HG03135 (cell line): Measurements from ENCODE around the gene CPN1.
"Not testable (repeated sequence)": the region's sequence is repeated elsewhere in the genome, so short reads cannot be mapped to it uniquely, and the experiment has no call there.

ENCODE experiments used
- ATAC-seq: cut with Tn5 transposase; IDR thresholded peaks from one replicate; pipeline ENCODE4 v1.9.1; 2021; ENCODE audit warnings: mild to moderate bottlenecking, moderate library complexity; ENCODE audit not compliant: unreplicated experiment

CPN1 gene

DNA sequence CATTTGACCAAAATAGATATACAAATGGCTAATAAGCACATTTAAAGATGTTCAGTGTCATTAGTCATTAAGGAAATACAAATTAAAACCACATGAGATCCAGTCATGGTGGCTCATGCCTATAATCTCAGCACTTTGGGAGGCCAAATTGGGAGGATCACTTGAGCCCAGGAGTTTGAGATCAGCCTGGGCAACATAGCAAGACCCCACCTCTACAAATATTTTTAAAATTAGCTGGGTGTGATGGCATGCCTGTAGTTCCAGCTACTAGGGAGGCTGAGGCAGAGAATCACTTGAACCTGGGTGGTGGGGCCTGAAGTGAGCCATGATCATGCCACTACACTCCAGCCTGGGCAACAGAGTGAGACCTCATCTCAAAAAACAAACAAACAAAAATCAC, 607 bp upstream of the CPN1 start:
- ATAC-seq = not testable (repeated sequence)

DNA sequence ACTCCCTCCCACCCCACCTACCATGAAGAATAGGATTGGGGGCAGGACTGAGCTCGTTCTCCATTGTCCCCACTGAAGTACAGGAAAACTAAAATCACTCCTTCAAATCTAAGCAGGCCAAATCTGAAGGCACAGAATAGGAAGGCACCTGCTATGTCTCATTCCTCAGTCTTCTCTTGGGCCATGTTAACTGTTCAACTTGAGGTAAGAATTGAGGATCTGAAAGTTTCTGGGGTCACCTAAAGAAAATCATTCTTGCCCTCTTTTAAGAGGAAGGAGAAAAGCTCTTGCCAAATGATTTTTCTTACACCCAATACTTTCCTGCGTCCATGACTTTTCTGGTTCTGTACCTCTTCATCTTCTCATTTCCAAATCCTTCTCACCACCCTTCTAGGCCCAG, 4.9 kb downstream of the CPN1 start:
- no peak for ATAC-seq

DNA sequence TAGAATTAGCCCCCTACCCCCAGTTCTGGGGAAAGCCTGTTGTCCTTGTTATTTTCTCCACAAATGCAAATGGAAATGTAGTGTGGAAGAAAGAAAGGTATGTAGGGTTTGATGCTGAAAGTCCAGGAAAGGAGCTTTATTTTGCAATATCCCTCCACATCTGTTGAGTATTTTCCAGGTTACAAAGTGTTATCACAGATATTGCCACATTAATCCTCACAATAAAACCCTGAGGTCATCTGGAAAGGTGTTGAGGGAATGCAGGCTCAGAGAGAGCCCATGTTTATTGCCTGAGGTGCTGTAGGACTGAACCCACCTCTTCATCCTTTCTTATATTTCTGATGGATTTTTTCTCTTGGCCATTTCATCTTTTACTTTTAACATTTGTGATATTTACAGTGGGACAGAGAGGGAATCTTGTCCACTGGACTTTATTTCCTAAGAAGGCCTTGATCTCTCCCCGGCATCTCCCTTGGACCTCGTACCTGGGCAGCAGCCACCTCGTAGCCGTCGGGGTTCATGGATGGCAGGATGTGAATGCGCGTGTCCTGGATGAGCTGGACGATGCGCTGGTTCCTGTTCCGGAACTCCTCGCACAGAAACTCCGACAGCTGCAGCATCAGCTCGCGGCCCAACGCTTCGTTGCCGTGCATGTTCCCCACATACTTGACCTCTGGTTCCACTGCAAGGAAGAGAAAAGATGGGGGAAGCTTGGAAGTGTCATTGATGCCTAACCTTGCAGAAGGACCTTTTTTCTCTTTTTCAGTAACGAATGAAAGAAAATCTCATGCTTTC, 6.0 kb downstream of the CPN1 start:
- no peak for ATAC-seq

DNA sequence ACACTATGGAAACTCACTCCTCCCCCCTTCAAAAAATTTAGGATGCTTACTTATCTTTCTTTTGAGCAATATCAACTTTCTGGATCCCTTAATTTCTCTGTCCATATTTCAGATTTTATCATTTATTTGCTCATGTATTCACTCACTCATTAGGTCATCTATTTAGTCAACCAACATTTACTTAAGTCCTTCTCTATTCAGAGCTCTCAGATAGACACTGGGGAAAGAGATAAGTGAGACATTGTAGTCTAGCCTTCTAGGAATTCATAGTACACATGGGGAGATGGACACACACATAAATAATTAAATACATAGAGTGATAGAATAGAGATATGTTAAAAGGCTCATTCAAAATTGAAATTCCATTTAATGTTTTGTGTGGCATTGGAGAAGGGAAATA, 9.2 kb downstream of the CPN1 start:
- no peak for ATAC-seq

DNA sequence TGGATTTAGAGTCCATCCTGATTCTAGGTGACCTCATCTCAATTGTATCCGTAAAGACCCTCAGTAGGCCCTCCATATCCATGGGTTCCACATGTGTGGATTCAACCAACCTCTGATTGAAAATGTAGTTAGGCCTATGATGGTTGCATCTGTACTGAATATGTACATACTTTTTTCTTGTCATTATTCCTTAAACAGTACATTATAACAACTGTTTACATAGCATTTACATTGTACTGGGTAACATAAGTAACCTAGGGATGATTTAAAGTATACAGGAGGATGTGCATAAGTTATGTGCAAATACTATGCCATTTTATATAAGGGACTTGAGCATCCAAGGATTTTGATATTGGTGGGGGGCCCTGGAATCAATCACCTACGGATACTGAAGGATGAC, 10.1 kb downstream of the CPN1 start:
- no peak for ATAC-seq

DNA sequence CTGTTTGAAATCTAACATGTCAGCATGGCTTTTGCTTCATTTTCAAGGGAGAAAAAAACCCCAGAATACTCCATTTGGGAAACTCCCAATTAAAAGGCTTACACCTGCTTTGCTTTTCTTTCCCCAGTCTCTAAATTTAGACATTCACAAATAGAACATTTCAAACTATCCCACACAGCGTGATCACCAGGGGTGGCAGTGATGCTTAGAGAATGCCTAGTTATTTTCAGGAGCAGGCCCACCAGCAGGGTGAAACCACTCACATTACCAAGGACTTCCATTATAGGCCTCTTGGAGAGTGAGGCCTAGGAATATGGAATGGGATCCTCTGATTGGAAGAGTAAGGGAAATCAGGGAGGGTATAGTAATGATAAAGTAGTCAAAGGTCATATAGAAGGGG, 14.2 kb downstream of the CPN1 start:
- ATAC-seq = no peak

DNA sequence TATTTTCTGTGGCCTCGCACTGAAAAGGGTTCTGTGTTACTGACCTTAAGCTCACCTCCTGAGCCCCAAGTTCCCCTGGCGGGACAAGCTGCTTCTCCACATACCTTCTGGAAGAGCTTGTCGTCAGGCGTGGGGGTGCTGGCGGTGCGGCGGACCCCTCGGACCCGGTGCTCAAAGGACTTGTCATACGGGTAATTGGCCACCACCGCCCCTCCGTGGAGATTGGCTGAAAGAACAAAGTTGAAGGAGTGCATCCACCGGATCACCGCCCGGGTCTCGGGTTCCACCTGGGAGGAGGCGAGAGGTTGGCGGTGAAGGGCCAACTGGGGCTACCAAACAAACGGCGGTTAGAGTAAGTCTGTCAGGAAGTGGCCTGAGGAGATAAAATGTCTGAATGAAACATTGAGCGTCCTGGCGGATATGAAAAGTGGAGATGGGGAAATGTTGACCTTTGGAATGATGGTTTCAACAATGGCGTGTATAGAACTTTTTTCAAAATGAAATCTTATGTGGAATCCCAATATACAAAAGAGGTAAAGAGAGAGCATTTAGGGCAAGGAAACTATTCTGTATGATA, 16.5 kb downstream of the CPN1 start:
- no peak for ATAC-seq

DNA sequence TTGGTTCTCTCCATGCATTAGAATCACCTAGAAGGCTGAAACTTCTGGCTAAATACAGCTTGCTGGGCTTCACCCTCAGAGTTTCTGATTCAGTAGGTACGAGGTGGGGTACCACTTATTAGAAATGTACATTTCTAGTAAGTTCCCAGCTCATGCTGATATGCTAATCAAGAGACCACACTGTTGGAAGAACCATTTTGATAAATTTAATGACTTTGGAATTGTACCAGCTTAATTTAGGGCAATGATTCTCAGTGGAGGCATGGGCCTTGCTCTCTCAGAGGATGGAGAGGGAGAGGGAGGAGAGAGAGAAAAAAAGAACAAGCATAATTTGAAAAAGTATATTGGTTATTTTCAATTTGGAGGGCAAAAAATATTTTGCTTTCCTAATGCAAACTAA, 20.3 kb downstream of the CPN1 start:
- ATAC-seq = no peak

DNA sequence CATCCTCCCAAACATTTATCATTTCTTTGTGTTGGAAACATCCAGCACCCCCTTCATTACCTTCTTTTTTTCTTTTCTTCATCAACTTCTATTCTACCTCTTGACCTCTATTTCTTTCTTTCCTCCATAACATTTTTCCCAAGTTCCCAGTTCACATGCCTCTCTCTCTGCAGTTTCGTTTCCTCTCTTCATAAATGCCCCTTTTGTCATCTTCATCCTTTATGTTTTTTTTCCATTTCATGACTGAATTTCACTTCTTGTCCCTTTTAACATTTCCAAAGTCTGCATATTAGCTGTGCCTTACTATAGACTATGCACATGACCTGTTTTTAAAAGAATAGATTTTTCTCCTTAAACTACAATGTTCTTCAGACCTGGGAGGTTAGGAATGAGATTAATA, 23.7 kb downstream of the CPN1 start:
- no peak for ATAC-seq

DNA sequence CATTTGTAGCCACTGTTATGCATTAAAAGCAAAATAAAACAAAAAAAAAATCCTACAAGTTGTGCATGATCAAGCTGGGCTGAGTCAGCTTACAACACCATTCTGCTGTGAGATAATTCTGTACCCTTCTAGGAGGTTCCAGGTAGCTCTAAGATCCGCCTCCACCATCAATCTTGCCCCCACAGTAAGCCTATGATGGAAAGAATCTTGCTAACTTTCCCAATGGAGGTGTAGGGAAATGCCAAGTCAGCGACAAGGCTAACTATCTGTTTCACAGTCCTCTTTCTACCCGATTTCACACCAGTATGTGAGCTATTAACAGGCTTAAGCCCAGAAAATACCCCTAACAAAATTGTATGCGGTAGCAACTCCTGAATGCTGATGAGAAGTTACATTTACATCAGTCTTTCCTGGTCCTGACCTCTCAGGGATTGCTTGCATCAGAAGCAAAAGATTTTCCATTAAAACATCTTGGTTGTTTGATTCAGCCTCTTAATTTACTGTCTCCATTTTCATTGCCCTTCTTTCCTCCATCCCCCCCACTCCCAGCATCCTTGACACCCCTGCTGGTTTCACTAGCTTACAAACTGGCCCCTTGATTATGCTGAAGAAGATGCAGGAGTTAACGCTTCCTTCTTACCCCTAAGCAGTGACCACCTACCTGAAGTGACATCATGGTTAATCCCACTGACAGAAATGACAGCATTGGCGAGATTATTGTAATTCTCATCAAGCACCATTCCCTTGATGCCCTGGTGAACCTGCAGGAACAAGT, 27.8 kb downstream of the CPN1 start:
- no peak for ATAC-seq

DNA sequence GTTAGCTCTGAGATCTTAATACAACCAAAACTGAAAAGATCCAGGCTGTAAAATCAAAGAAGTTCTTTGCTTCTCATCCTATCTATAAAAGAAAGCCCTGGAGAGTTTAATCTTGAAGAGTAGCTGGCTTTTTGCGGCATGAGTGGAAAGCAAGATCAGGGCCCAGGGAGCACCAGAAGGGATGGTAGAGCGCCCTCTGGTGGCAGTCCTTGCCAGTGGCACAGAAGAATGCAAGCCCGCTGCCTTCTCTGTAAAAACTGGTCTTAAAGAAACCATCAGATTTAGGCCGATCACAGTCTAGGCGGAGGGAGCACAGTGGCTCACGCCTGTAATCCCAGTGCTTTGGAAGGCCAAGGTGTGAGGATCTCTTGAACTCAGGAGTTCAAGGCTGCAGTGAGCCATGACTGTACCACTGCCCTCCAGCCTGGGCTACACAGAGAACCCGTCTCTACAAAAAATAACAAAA, 35.6 kb downstream of the CPN1 start:
- ATAC-seq = peak; percentile 54

DNA sequence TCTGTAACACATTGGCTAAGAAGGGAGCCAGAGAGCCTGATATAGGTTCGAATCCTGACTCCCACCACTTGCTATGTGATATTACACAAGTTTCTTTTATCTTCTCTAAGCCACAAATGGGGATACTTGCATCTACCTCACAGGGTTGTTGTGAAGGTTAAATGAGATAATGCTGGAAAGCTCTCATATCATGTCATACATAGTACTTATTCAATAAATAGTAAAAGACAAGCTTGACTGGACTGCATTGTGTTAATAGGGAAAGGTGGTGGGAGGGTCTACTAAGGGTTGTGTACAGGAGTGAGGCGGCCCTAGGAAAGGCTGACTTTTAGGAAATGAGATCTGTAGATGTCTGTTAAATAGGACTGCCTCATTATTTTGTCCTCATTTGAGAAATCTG, 36.1 kb downstream of the CPN1 start:
- ATAC-seq = no peak

DNA sequence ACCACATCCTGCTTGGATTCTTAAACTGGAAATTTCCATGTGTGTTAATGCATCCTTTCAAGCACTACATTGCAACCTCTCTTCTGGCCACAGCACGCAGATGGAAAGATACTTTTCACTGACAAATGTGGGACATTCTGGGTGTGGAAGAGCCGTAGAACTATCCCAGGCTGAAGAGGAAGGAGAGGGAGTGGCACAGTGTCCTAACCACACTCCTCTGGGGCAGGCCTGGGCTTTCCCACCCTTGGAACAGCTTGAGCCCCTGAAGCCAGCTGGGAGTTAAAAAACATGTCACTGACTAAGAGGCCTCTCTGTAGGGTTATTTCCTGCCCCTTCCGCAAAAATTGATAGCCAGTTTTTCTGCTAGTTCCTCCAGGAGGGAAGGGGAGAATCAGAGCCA, 37.9 kb downstream of the CPN1 start:
- no peak for ATAC-seq

DNA sequence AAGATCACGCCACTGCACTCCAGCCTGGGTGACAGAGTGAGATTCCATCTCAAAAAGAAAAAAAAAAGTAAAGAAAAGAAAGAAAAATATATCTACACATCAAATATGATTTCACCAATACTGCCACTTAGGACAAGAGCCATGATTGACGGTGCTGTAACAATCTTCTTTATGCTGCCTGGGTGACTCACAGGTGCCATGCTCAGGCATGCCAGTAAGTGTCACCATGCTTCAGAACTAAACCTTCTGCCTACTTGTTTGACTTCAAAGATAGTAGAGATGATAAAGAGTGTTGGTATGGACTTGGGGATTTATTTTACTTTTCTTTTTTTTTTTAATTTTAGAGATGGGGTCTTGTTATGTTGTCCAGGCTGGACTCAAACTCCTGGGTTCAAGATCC, 38.3 kb downstream of the CPN1 start:
- ATAC-seq = no peak

DNA sequence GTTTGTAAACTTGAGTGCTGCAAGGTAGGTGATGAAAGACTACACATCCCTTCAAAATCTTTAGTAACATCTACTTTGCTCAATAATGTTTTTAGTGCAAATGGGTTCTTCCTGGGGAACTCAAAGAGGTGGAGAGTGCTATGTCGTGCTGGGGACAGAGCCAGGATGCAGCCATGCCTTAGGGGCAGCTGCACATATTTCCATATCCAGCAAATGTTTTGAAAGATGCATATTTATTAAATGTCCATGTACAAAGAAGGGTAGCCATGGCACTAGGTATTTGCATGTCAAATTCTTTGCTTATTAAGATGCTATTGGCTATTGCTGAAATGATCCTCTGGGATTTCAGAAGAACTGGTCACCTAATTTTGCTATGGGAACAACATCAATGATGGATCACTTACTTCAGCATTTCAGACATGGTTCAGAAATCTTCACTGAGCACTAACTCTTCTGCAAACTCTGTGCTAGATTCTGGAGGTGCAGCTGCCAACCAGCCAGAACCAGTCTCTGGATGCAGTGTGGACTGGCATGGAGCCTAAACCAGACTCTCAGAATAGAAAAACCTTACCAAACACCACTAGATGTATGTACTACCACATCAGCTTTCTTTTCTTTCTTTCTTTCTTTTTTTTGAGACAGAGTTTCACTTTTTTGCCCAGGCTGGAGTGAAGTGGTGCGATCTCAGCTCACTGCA, 40.2 kb downstream of the CPN1 start:
- ATAC-seq = no peak

DNA sequence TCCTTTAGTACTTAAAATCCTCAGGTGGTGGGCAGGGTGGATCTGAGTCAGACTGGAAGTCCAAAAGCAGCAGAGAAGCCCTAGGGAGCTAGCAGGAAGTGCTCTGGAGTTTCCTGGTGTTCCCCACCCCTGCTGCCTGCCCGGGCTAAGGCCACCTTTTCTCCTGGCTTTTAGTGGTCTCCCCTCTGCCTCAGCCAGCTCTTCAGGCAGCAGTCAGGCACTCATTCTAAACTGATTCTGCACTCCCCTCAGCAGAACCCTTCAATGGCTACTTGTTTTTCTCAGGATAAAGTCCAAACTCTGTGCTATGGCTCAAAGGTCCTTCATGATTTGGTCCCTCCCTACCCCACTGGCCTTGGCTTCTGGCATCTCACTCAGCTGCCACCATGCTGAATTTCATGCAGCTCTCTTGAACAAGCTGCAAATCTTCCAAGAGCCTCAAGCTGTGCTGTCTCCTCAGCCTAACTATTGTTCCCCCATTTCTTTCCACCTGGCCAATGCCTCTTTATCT, 43.1 kb downstream of the CPN1 start:
- ATAC-seq = no peak

DNA sequence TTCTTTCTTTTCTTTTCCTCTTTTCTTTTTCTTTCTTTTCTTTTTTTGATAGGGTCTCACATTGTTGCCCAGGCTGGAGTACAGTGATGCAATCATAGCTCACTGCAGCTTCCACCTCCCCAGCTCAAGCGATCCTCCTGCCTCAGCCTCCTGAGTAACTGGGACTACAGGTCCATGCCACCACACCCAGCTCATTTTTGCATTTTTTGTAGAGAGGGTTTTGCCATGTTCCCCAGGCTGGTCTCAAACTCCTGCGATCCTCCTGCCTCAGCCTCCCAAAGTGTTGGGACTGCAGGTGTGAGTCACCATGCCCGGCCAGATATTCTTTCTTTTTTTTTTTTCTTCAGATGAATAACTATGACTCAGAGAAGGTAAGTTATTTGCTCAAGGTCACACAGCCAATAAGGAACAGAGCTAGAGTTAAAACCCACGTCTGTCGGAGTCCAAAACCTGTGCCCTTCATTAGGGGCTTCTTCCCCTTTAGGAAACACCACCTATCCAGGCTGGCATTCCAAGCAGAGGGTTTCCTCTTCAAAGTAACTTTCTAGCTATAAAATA, 43.8 kb downstream of the CPN1 start:
- ATAC-seq = no peak

DNA sequence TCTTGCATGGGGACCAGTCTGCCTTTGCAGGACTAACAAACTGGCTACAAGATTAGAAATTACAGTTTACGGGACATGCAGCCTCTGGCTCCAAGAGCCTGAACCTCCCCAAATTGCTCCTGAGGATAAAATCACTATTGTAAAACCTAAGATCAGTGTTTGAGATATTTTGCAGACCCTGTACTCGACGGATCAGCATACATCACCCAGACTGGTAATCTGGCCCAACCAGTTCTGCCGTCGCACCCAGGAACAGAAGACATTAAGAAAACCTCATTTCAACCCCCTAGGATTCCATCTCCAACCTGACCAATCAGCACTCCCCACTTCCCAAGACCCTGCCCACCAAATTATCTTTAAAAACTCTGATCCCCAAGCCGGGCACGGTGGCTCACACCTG, 44.8 kb downstream of the CPN1 start:
- ATAC-seq = no peak

DNA sequence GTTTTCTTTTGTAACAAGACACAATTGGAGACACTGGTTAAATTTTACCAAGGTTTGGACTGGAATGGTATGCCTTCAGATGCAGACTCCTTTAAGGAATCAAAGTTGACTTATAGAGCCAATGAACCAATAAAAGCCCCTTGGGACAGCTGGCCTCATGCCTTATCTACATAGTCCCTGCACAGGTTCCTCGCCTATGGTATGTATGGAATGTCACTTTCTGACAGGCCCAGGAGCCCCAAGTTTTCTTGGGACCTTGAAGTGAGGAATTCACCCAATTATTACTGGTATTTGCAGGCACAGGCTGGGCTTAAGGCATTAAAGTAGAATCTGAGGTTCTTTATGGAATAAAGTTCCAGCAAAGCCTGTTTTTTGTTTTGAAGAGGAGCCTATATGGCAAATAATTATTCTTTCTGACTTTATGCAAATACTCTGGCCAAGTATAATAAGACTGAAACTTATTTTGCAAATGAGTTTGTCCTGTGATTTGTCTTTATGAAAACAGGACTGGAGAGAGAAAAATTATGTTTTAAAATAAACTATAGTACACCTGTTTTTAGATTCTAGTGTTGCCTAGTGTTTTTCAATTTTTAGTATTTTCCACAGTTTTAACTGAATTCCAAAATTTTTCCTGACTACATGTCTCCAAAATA, 47.8 kb downstream of the CPN1 start:
- ATAC-seq = no peak

DNA sequence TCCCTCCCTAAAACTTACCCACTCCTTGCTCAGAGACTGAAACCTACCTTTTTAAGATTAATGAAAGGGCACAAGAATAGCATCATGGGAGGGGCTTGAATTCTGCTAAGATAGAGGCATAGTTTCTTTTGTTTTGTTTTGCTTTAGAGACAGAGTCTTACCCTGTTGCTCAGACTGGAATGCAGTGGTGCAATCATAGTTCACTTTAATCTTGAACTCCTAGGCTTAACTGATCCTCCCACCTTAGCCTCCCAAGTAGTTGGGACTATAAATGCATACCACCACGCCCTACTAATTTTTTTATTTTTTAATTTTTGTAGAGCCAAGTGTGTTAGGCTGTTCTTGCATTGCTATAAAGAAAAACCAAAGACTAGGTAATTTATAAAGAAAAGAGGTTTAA, 54.3 kb downstream of the CPN1 start:
- ATAC-seq = no peak
